ENCODE measurements around the gene C19orf33. TPM values are rescaled to one million over a fixed set of nuclear protein-coding genes. Genes with fewer than 3 reads are reported as not detected.

The C19orf33 gene
- total RNA-seq, 1 experiment from 2014 or later: 220 TPM

DNA sequence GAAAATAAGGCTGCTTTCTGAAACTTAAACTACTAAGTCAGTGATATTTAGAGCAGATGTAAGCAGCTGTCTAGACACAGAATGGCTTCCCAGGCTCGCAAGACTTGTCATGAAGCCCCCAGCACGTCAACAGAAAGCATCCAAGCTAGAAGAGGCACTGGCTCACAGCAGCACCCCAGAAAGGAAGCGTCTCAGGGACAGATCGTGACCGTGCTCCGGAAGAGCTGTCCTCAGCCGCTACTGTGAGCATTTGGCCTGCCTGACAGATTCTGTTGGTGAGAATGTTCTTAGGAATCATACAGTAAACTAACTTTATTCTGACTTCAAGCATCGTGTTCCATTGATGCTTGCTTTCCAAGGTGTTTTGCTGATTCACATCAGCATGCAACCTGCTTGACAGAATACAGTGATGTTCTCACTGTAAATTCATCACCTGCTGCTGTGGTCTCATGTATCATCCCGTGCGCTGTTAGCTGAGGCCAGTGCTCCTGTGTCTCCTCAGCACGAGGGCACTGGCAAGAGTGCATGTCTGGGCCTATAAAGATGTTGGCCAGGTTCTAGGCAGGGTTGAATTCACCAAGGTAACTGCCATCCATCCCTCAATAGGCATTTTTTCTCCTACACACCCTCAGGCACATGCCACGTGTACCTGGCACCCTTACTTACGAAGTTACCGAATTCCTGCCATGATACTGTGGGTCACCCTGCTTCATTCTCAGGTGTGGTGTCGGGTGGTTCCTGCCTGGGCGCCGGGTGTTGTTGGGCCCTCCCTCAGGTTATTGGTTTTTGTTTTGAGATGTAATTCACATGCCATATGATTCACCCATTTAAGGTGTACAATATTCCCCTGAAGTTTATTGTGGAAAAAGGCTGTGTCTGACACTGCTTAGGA is 23.8 kb upstream of the C19orf33 start:
- DNase-seq (ENCODE audit: low spot score): no peak

GRCh38 chr19:38281811-38282566 is 22.1 kb upstream of the C19orf33 start:
- no peak for DNase-seq (ENCODE audit: low spot score)

DNA sequence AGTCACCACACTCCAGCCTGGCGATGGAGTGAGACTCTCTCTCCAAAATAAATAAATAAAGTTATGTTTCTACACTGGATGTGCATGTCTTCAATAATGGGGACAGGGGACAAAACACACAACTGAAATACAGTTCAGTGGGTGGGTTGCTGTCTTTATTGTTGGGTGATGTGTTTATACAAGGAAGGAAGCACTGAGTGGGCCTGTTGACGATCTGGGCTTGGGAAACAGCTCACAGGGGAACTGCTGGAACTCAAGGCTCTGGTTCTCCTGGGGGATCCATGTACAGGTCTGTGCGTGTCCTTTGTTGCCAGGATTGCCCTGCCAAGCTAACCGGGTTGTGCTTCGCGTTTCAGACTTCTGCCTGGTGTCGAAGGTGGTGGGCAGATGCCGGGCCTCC is 20.8 kb upstream of the C19orf33 start:
- DNase-seq (ENCODE audit: low spot score): no peak

- DNase-seq (ENCODE audit: low spot score): no peak
These were observed 19.6 kb upstream of the C19orf33 start for GRCh38 chr19:38284422-38284821.

GRCh38 chr19:38285567-38285966 is 18.5 kb upstream of the C19orf33 start:
- DNase-seq (ENCODE audit: low spot score): no peak

- DNase-seq (ENCODE audit: low spot score): no peak
These were observed 16.4 kb upstream of the C19orf33 start for GRCh38 chr19:38287604-38288003.

DNA sequence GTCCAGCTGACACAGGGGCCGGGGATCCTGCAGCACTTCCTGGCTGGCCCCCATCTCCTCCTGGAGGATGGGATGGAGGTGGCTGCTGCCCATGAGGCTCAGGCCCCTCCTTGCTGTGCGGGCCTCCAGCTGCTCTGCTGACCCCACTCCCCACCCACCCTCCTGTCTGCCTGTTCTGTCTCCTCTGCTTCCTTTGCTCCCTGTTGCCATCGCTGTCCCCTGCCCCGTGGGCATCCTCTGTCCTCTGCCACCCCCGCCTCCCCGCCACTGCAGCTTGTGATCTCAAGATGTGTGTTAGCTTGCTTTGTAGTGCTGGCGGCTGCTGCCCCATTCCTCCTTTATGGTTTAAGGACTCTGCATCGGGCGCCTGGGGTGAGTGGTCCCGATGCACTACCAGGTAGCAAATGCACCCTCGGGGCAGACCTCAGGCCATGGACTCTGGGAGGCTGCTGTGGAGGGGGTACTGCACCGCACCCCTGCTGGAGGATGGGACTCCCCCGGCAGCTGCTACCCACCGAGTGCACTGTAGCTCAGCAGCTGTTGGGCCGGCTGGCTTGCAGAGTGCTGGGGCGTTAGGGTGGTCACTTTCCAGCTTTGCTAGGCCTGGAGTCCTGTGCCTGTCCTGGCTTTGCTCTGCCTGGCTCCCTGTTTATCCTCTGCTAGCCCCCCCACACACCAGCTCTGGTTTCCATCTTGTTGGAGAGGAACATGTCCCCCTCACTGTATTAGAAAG is 15.8 kb upstream of the C19orf33 start:
- DNase-seq (ENCODE audit: low spot score): no peak

- no peak for DNase-seq (ENCODE audit: low spot score)
These were observed 14.1 kb upstream of the C19orf33 start for GRCh38 chr19:38289955-38290354.

GRCh38 chr19:38290631-38291147 is 13.4 kb upstream of the C19orf33 start:
- peak; percentile 84 for DNase-seq (ENCODE audit: low spot score)

DNA sequence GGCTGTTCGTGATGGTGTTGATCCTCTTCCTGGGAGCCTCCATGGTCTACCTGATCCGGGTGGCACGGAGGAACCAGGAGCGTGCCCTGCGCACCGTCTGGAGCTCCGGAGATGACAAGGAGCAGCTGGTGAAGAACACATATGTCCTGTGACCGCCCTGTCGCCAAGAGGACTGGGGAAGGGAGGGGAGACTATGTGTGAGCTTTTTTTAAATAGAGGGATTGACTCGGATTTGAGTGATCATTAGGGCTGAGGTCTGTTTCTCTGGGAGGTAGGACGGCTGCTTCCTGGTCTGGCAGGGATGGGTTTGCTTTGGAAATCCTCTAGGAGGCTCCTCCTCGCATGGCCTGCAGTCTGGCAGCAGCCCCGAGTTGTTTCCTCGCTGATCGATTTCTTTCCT is 12.2 kb upstream of the C19orf33 start:
- no peak for DNase-seq (ENCODE audit: low spot score)

DNA sequence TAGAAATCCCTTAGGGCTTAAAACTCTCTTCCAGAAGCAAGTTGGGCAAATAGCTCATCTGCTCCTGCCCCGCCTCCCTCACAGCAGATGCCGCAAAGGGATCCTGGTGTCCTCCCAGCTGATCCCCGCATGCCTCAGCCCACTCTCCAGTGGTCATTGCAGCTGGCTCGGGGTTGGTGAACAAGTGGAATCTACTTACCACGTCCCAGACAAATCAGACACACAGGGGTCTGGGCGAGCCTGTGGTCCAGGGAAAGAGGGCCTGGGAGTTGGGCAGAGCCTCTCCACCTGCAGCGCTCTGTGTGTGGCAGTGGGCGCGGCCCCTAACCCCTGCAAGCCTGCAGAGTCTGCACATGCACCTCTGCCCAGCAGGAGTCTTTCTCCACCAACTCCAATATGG is 10.8 kb upstream of the C19orf33 start:
- DNase-seq (ENCODE audit: low spot score): no peak

DNA sequence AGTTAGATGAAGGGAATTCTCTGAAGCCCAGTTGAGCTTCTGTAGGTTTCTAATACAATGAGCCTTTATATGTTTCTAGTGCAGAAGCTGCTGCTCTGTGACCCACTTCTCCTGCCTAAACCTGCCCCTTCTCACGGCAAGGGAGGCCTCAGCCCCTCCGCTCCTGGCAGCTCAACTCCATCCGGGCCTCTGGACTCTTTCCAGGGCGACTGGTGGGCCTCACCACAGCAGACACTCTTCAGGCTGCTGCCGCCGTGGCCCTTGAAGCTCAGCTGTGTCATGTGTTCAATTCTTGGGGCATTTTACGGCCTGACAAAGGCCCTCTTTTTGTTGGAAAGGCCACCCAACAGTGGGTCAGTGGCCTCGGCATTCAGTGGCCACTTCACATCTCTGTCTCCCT is 10.0 kb upstream of the C19orf33 start:
- no peak for DNase-seq (ENCODE audit: low spot score)

GRCh38 chr19:38298821-38299680 is 5.0 kb upstream of the C19orf33 start:
- peak; percentile 38 for DNase-seq (ENCODE audit: low spot score)

- no peak for DNase-seq (ENCODE audit: low spot score)
These were observed 358 bp downstream of the C19orf33 start for GRCh38 chr19:38304352-38304865.

GRCh38 chr19:38304866-38305429 is 897 bp downstream of the C19orf33 start:
- peak; percentile 98 for DNase-seq (ENCODE audit: low spot score)

DNA sequence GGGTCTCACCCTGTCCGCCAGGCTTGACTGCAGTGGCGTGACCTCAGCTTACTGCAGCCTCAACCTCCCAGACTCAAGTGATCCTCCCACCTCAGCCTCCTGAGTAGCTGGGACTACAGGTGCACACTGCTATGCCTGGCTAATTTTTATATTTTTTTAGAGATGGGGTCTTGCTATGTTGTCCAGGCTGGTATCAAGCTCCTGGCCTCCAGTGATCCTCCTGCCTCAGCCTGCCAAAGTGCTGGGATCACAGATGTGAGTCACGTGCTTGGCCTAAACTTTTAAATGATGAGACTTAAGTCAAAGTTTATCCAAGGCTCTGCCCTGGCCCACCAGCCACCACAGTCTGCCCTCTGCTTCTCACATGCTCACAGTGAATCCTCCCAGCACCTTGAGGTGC is 2.2 kb downstream of the C19orf33 start:
- DNase-seq (ENCODE audit: low spot score): no peak

- no peak for DNase-seq (ENCODE audit: low spot score)
These were observed 3.0 kb downstream of the C19orf33 start for GRCh38 chr19:38307076-38307475.

DNA sequence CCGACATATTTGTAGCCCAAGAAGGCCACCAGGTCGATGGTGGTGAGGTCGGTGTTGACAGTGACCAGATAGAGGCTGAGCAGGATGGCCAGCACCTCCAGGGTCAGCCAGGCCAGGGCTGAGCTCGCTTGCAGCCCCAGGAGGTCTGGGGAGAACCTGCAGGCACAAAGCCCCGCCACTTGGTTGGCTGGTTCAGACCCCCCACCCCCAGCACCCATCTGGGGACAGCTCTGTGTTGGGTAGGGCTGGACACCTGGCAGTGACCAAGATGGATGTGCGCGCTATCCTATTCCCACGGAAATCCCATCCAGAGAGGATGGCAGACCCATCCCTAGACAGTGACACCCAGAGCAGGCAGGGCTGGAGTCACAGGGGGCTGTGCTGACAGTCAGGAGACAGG is 3.5 kb downstream of the C19orf33 start:
- DNase-seq (ENCODE audit: low spot score): no peak

DNA sequence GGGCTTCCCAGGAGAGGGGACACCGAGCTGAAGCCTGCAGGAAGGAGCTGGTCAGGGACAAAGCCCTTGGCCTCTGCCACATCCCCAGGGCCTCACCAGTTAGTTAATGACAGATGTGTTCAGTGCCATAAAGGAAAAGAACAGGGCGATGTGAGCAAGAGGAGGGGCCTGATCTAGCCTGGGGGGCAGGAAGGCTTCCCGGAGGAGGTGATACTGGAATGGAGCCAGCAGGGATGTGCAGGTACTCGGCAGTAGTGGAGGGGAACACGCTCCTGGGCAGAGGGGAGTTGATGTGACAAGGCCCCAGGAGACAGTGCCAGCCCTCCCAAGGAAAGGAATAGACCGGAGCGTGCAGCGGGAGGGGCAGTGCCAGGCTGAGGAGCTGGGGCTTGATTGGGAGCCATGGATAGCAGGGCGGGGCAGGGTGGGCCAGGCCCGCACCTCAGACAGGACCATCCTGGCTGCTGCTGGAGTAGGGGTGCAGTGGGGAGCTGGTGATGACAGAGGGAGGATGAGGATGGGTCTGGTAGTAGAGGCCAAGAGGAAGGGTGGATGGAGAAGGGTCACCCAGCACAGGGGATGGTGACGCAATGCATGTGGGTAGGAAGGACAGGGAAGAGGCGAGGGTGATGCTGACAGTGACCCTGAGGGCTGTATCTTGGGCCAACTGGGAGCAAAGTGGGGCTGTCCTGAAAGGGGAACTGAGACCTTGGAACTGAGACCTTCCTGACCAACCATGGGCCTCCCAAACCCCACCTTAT is 4.1 kb downstream of the C19orf33 start:
- DNase-seq (ENCODE audit: low spot score): no peak
